ENCODE measurements around the gene ABAT.
"Not testable (repeated sequence)": the region's sequence is repeated elsewhere in the genome, so short reads cannot be mapped to it uniquely, and the experiment has no call there.

ABAT gene

DNA sequence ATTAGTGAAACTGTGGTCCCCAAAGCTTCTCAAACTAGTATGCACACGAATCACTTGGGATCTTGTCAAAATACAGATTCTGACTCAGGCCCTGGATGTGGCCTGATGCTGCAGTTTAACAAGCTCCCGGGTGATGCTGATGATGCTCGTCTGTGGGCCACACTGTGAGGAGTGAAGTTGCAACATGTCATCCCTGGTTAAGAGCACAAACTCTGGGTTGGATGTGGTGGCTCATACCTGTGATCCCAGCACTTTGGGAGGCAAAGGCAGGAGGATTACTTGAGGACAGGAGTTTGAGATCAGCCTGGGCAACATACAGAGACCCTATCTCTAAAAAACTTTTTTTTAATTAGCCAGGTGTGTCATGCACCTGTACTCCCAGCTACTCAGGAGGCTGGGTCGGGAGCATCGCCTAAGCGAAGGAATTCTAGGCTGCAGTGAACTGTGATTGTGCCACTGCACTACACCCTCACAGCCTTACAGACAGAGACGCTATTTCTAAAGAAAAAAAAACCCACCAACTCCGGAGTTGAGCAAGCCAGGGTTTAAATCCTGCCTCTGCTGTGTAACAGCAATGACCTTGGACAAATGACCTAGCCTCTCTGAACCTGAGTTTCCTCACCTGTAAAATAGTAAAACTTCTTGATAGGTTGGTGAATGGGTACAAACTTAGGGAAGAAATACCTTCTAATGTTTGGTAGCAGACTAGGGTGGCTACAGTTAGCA is 24.4 kb upstream of the ABAT start:
- DNase-seq (ENCODE audit: low read depth in 2 of 2): no peak

GRCh38 chr16:8651958-8652357 is 22.5 kb upstream of the ABAT start:
- not testable (repeated sequence) for DNase-seq (ENCODE audit: low read depth in 2 of 2)

DNA sequence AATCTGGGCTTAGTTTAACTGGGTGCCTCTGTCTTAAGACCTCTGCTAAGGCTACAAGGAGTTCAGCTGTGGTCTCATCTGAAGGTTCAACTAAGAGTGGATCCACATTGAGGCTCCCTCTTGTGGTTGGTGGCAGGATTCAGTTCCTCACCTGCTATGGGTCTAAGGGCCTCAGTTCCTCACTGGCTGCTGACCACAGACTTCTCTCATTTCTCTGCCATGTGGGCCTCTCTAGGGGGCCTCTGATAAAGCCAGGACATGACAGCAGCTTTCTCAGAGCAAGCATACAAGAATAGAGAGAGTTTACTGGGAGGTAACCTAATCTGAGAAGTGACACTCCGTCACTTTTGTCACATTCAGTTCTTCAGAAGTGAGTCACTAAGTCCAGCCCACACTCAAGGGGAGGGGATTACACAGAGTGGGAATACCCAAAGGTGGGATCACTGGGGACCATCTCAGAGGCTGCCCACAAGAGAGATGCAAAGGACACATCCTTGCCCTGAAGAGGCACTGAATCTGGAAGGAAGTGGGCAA is 19.2 kb upstream of the ABAT start:
- no peak for DNase-seq (ENCODE audit: low read depth in 2 of 2)

- no peak for DNase-seq (ENCODE audit: low read depth in 2 of 2)
Measured at GRCh38 chr16:8656376-8656775, 18.0 kb upstream of the ABAT start.

GRCh38 chr16:8660841-8661301 is 13.5 kb upstream of the ABAT start:
- no peak for DNase-seq (ENCODE audit: low read depth in 2 of 2)

DNA sequence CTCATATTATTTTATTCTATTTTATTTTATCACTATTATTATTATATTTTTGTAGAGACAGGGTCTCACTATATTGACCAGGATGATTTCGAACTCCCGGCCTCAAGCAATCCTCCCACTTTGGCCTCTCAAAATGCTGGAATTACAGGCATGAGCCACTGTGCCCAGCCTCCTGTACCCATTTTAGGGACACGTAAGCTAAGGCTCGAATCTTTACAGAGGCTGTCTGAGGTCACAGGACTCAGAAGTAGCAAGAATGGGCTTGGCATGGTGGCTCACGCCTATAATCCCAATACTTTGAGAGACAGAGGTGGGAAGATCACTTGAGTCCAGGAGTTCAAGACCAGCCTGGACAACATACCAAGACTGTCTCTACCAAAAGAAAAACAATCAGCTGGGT is 12.7 kb upstream of the ABAT start:
- DNase-seq (ENCODE audit: low read depth in 2 of 2): no peak

GRCh38 chr16:8663192-8664089 is 11.0 kb upstream of the ABAT start:
- no peak for DNase-seq (ENCODE audit: low read depth in 2 of 2)

- no peak for DNase-seq (ENCODE audit: low read depth in 2 of 2)
Measured at GRCh38 chr16:8665529-8665928, 8.9 kb upstream of the ABAT start.

DNA sequence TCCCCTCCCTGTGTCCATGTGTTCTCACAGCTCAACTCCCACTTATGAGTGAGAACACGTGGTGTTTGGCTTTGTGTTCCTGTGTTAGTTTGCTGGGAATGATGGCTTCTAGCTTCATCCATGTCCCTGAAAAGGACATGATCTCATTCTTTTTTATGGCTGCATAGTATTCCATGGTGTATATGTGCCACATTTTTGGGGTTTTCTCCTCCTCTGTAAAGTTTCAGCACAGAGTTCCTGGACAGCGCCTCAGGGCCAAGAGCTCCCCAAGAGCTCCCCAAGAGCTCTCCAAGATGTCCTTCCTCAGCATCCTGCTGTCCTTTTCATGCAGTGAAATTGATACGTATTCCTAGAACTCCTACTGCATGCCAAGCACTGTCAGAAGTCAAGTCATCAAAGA is 6.9 kb upstream of the ABAT start:
- no peak for DNase-seq (ENCODE audit: low read depth in 2 of 2)

DNA sequence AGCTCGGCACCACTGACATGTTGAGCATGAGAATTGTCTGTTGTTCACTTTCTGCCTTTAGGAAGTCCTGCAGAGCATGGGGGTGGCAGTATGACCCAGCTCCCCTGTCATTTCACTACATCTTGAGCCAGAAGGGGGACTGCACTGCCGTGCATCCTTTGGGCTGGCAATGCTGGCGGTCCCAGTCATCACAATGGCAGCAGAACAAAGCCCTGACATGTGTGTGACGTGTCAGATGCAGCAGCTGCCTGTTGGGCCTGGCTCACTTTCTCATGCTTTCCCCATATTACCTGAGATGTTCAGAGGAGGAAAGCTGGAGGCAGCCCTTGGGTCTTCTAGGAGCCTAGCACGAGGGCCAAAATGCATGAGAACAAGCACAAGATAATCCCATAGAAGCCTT is 6.3 kb upstream of the ABAT start:
- DNase-seq (ENCODE audit: low read depth in 2 of 2): no peak

DNA sequence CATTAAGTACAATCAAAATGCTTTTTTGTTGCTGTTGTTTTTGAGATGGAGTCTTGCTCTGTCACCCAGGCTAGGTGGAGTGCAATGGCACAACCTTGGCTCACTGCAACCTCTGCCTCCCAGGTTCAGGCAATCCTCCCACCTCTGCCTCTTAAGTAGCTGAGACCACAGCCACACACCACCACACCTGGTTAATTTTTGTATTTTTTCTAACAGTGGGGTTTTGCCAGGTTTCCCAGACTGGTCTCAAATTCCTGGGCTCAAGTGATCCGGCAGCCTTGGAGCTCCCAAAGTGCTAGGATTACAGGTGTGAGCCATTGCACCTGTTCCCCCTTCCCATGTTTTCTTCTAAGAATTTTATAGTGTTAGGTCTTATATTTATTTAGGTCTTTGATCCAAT is 4.9 kb upstream of the ABAT start:
- DNase-seq (ENCODE audit: low read depth in 2 of 2): no peak

- DNase-seq (ENCODE audit: low read depth in 2 of 2): no peak
Measured at GRCh38 chr16:8670014-8670560, 4.3 kb upstream of the ABAT start.

GRCh38 chr16:8673611-8674412 is 605 bp upstream of the ABAT start:
- no peak for DNase-seq (ENCODE audit: low read depth in 2 of 2)

DNA sequence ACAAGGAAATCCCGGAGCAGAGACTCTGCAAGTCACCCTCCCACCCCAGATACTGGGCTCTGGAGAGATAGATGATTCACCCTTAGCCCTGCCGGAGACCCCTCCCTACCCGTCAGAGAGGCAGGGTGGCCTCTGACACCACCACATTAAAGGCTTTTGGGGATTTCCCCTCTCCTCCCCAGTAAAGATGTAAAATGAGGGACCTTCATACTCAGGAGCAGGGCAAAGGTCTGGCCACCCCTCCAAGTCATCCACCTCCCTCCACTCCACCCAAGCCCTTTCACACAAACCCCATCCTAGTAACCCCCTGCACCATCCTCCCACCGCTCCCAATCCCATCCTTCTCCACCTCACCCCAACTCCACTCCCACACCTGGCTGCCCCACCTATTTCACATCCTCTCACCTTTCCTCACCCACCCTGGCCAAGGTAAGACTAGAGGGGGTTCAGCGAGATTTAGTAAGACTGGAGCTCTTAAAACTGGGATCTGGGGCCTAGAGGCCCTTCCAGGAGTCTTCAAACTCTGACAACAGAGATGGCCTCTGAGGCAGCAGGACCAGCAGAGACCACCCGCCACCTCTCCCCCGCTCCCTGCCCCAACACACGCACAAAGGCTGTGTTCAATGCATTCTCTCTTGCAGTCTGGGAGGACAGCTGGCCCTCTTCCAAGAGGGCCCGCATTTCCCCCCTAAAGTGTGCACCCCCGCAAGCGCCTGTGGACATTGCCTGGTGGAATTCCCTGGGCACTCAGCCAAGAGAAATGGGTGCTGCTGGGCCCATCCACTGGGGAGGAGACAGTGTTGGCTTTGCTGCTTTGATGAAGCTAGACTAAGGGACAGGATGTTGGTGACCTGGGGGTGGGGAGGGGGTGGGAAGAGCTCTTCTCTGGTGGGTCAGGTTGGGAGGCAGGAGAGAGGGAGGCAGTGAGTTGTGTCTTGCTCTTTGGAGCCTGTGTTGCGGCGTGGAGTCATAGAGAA is 1.1 kb downstream of the ABAT start:
- peak; percentile 12 to 26 for DNase-seq (ENCODE audit: low read depth in 2 of 2)

DNA sequence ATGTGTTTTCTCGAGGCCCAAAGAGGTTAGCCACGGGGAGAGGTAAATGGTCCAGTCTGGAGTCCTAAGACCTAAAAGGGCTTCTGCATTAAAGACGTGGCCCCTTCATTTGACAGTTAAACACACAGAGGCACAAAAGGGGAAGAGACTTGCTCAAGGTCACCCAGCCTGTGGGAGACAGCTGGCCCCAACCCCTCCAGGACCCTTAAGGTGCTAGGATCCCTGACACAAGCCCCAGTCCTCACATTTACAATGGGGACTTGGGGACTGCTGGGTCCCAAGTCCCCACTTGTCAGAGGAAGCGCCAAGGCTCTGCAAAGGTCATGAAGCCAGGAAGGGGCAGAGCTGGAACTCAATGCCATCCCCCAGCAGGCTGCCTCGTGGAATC is 1.7 kb downstream of the ABAT start:
- DNase-seq (ENCODE audit: low read depth in 2 of 2): no peak

DNA sequence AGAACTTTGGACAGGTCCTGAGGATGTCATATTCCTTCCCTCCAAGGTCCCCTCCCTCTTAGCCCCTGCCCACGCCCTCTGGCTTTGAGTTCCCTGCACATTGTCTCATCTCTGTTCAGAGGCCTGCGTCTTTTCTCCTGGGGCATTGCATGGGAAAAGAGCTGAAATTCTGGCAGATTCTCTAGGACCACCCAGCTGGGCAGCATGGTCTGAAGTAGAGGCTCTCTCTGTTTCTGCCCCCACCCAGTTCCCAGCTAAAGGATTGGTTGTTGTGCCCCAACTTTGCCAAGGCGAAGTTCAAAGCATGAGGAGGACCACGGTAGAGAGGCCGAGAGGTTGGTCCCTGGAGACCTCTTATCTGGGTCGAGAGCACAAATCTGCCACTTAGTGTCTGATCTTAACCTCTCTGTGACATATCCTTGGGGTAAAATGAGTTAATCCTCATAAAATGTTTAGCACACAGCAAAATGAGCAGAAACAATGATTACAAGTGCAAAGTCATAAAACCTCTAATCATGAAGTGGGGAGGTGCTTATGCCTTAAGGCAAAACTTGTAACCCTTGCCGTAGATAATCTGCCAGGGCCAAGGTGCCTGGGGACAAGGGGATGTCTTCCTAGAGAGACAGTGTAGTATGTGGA is 2.4 kb downstream of the ABAT start:
- DNase-seq (ENCODE audit: low read depth in 2 of 2): no peak

- DNase-seq (ENCODE audit: low read depth in 2 of 2): no peak
Measured at GRCh38 chr16:8677481-8677880, 3.1 kb downstream of the ABAT start.

DNA sequence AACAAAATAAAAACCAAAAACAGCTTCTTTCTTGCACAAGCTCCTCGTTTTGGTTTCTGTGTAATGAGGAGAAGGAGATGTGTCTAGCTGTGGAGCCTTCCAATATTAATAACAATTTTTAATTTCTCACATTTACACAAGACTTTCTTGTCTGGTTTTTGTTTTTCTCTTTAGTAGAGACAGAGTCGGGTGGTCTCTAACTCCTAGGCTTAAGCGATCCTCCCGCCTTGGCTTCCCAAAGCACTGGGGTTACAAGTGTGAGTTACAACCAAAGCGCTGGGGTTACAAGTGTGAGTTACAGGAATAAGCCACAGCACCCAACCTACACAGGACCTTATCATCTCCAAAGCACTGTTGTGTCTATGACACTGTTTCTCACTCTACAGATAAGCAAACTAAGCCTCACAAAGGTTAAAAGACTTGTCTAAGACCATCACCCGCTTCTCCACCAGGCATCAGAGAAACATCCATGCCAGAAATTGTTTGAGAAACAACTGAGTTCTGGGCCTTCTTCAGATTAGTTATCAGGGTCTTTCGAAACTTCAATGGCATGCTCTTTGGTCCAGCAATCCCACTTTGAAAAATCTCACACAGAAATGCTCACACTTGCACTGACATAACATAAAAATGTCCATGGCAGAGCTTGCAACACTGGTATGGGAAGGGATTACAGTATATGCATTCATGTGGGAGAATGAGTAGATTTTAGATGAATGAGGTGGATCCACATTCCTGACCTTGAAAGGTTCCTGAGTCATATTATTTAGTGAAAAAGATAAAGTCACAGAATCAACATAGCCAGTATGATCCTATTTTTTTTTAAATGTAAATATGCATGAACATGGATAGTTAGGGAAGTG is 3.9 kb downstream of the ABAT start:
- DNase-seq (ENCODE audit: low read depth in 2 of 2): no peak

DNA sequence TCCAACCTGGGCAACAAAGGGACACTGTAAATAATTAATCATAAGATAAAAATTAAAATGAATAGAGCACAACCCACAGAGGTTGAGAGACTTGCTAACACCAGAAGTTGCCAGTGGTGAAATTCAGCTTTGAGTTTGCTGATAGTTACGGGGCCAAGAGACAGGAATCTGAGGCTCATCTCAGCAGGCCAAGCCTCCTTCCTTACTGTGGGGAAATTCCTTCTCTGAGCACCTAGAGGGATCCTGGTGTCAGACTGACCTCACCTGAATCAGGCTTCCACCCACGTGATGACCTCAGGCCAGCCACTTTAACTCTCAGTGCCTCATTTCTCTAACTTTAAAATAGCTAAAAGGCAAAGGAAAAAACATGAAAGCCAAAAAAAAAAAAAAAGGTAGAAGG is 4.7 kb downstream of the ABAT start:
- DNase-seq (ENCODE audit: low read depth in 2 of 2): no peak

Data from stimulated activated CD8-positive, alpha-beta memory T cell treated with anti-CD3 and anti-CD28 coated beads, Interleukin-7, amount 100 ng/mL, for 1 hour (primary cell).